Measurements from ENCODE around the gene LMAN1L.

DNA sequence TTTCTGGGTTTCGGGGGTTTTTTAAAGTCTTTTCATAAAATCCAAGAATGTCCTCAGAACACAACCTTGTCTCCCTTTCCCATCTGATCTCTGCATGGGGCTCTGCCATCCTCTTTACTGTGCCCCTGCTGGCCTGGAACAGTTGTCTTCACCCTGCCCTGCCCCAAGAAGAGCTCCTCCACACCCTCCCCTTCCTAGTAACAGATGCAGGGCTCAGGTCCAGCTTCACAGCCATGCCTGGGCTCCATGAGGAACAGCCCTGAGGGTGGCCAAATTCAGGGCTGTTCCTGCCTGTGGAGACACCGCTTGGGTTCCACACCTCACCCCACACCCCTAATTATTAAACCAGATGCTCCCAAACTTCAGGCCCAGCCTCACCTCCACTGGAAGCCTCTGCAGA, 43.2 kb downstream of the LMAN1L start:
- TF ChIP-seq, protein P1, sequence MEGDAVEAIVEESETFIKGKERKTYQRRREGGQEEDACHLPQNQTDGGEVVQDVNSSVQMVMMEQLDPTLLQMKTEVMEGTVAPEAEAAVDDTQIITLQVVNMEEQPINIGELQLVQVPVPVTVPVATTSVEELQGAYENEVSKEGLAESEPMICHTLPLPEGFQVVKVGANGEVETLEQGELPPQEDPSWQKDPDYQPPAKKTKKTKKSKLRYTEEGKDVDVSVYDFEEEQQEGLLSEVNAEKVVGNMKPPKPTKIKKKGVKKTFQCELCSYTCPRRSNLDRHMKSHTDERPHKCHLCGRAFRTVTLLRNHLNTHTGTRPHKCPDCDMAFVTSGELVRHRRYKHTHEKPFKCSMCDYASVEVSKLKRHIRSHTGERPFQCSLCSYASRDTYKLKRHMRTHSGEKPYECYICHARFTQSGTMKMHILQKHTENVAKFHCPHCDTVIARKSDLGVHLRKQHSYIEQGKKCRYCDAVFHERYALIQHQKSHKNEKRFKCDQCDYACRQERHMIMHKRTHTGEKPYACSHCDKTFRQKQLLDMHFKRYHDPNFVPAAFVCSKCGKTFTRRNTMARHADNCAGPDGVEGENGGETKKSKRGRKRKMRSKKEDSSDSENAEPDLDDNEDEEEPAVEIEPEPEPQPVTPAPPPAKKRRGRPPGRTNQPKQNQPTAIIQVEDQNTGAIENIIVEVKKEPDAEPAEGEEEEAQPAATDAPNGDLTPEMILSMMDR (conservative IDR thresholded peaks at IDR 0.05; ENCODE audit: low read depth, low read length) = no peak
- TF ChIP-seq EZH2phosphoT487 (IDR thresholded peaks at IDR 0.05; ENCODE audit: borderline replicate concordance, low read length) (no peak), EZH2 (IDR thresholded peaks at IDR 0.05; ENCODE audit: low read length, unreplicated experiment) (no peak)

Measured in PC-3 (cell line).